Thoracic aorta (tissue), 2 donors: Measurements from ENCODE around the gene ARHGEF11. TPM values are rescaled to one million over a fixed set of nuclear protein-coding genes. Genes with fewer than 3 reads are reported as not detected.

ENCODE experiments used
- ATAC-seq: fragments of 150-250 bp; one replicate; pipeline ENCODE4 v1.8.0; 2017; ENCODE audit warnings: low read depth; ENCODE audit not compliant: insufficient number of reproducible peaks, low FRiP score
- DNase-seq: peaks from one replicate; pipeline ENCODE4 v3.0.0-alpha.2; 2020; ENCODE audit warnings: low spot score
- H3K27ac ChIP-seq, 2 donors: fragments of 200-600 bp; sonication (generic); 1 replicate in 1 of 2; 2 replicates in 1 of 2; pipeline ENCODE4 v1.5.1; 2016; ENCODE audit warnings: mild to moderate bottlenecking in 2 of 2, moderate library complexity in 2 of 2
- H3K27me3 ChIP-seq: fragments of 200-600 bp; sonication (generic); replicated peaks from 2 replicates; pipeline ENCODE4 v1.6.0; 2016; ENCODE audit warnings: mild to moderate bottlenecking; ENCODE audit not compliant: insufficient read depth
- H3K36me3 ChIP-seq: fragments of 200-600 bp; sonication (generic); one replicate; pipeline ENCODE4 v1.5.1; 2016
- H3K4me1 ChIP-seq, 2 donors: fragments of 200-600 bp; sonication (generic); 1 replicate in 1 of 2; 2 replicates in 1 of 2; pipeline versions ENCODE4 v1.5.1 to v1.6.0; 2016; ENCODE audit warnings: low read depth in 2 of 2, mild to moderate bottlenecking in 1 of 2; ENCODE audit not compliant: control insufficient read depth in 1 of 2
- H3K4me3 ChIP-seq: fragments of 200-600 bp; sonication (generic); 2 replicates; pipeline ENCODE4 v1.5.1; 2016; ENCODE audit warnings: mild to moderate bottlenecking
- H3K9me3 ChIP-seq: fragments of 200-600 bp; sonication (generic); 2 replicates; pipeline ENCODE4 v1.5.1; 2016
- CTCF ChIP-seq: fragments of 200-600 bp; sonication (generic); IDR thresholded peaks from one replicate; pipeline ENCODE4 v1.5.1; 2019; ENCODE audit warnings: antibody characterized with exemption
- total RNA-seq, 2 donors: library from RNA; depleted of rRNA; stranded (reverse); fragments of >200 nt; gene quantifications; one replicate each; pipeline versions ENCODE4 v1.1.0 to v1.2.3, GENCODE V29; 2016

The ARHGEF11 gene
- total RNA-seq, 2 donors from 2014 or later: 40.3 to 40.6 TPM

DNA sequence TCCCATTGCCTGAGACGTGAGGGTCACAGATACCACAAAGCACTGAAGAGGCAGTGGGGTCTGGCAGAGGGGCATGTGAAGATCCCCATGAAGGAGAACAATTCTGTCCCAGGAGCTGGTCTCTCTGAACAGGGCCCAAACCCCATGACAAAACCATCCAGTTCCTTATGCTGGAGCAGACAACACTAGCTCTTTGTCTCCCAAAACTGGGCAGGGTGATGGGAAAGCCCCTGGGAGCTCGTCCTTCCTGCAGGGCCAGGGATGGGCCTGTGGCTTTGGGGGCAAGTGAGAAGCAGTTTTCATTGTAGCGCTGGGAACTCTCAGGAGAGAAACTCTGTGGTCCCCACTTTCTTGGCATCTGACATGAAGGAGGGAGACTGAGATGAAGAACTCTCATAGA lies 45.2 kb upstream of the ARHGEF11 start:
- peaks cover 0 to 3% of the 10 kb centered on the region in 2 donors for H3K4me1 ChIP-seq
- no peak for TF ChIP-seq CTCF
- H3K4me3 ChIP-seq: no peak overlapping the region
- ATAC-seq (no peak), DNase-seq (no peak)
- no peaks in the 10 kb centered on the region for H3K27me3 ChIP-seq
- no peak overlapping the region for H3K27ac ChIP-seq
- no peaks in the 10 kb centered on the region for H3K9me3 ChIP-seq
- H3K36me3 ChIP-seq: no peaks in the 10 kb centered on the region

- peak; percentile 92 for TF ChIP-seq CTCF
- Histone ChIP-seq H3K27ac (no peak overlapping the region), H3K4me1 (peaks cover 0 to 3% of the 10 kb centered on the region in 2 donors), H3K27me3 (no peaks in the 10 kb centered on the region), H3K9me3 (no peaks in the 10 kb centered on the region), H3K4me3 (no peak overlapping the region), H3K36me3 (no peaks in the 10 kb centered on the region)
- DNase-seq: peak; percentile 63
- ATAC-seq: no peak
These were observed 44.7 kb upstream of the ARHGEF11 start for GRCh38 chr1:157090196-157090647.

DNA sequence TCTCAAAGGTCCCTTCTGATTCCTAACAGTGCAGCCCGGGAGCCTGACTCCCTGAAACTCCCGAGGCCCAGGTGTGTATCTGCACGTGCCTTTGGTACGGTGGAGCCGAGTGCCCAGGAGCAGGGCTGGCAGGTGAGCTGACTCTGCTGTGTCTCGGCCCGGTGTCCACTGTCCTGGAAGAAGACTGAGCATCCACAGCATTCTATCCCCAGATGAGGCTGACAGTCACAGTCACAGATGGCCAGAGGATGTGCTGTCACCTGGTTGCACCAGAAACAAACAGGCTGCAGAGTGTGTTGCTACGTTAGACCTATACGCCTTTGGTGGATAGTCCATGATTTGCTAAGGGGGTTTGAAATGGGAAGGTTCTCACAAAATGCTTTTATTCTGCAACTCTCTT lies 44.2 kb upstream of the ARHGEF11 start:
- Histone ChIP-seq H3K27me3 (no peaks in the 10 kb centered on the region), H3K4me3 (no peak overlapping the region), H3K27ac (no peak overlapping the region), H3K9me3 (no peaks in the 10 kb centered on the region), H3K36me3 (no peaks in the 10 kb centered on the region), H3K4me1 (peaks cover 0 to 3% of the 10 kb centered on the region in 2 donors)
- TF ChIP-seq CTCF: no peak
- no peak for DNase-seq
- no peak for ATAC-seq

DNA sequence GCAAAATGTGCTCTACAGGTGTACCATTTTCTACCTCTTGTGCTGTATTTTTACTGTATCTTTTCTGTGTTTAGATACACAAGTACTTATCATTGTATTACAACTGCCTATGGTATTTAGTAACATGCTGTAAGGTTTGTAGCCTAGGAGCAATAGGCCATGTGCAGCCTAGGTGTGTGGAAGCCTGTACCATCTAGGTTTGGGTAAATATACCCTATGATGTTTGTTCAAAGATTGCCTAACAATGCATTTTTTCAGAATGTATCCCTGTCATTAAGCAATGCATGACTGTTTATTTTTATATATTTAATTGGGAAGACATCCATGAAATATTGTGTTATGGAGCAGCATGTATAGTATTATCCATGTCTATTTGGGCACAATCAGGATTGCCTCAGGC lies 43.1 kb upstream of the ARHGEF11 start:
- H3K4me3 ChIP-seq: no peak overlapping the region
- TF ChIP-seq CTCF: no peak
- no peaks in the 10 kb centered on the region for H3K27me3 ChIP-seq
- ATAC-seq (no peak), DNase-seq (no peak)
- no peaks in the 10 kb centered on the region for H3K9me3 ChIP-seq
- no peak overlapping the region for H3K27ac ChIP-seq
- H3K36me3 ChIP-seq: no peaks in the 10 kb centered on the region
- H3K4me1 ChIP-seq: peaks cover 0 to 3% of the 10 kb centered on the region in 2 donors

- Histone ChIP-seq H3K27me3 (no peaks in the 10 kb centered on the region), H3K4me1 (peaks cover 0 to 3% of the 10 kb centered on the region in 2 donors), H3K9me3 (no peaks in the 10 kb centered on the region), H3K4me3 (no peak overlapping the region), H3K36me3 (no peaks in the 10 kb centered on the region), H3K27ac (no peak overlapping the region)
- no peak for TF ChIP-seq CTCF
- no peak for ATAC-seq
- no peak for DNase-seq
These were observed 41.5 kb upstream of the ARHGEF11 start for GRCh38 chr1:157087030-157087429.
